Adrenal gland (tissue), 12 donors: ENCODE measurements around the gene PHOX2A. TPM values are rescaled to one million over a fixed set of nuclear protein-coding genes. Genes with fewer than 3 reads are reported as not detected.
A peak's percentile ranks its signal among the peaks of the same experiment; 100 is the strongest.

ENCODE experiments used
- DNase-seq, 7 donors: peaks; one replicate each; pipeline ENCODE4 v3.0.0-alpha.2; 2019 to 2020
- H3K27ac ChIP-seq, 5 donors: fragments of 200-600 bp; sonication (generic) in 4 of 5; 1 replicate in 3 of 5; 2 replicates in 2 of 5; pipeline versions ENCODE4 v1.5.1 to v1.8.0; 2016 to 2020; ENCODE audit warnings: mild to moderate bottlenecking in 1 of 5
- H3K27me3 ChIP-seq: fragments of 200-600 bp; 2 replicates; pipeline ENCODE4 v1.8.0; 2021
- H3K36me3 ChIP-seq, 2 donors: fragments of 200-600 bp; replicated peaks in 1 of 2; 1 replicate in 1 of 2; 2 replicates in 1 of 2; pipeline versions ENCODE4 v1.5.1 to v1.8.0; 2018 to 2022
- H3K4me1 ChIP-seq, 2 donors: fragments of 200-600 bp; replicated peaks in 1 of 2; 1 replicate in 1 of 2; 2 replicates in 1 of 2; pipeline versions ENCODE4 v1.5.1 to v1.8.0; 2018 to 2021
- H3K4me3 ChIP-seq, 4 donors: fragments of 200-600 bp; sonication (generic) in 3 of 4; one replicate each; pipeline ENCODE4 v1.5.1; 2016 to 2018
- H3K9me3 ChIP-seq, 3 donors: fragments of 200-600 bp; sonication (generic) in 1 of 3; replicated peaks in 1 of 3; 1 replicate in 2 of 3; 2 replicates in 1 of 3; pipeline versions ENCODE4 v1.5.1 to v1.8.0; 2016 to 2021
- CTCF ChIP-seq, 6 experiments: fragments of 450-650 bp in 4 of 6; fragments of 200-600 bp in 2 of 6; sonication (generic) in 1 of 6; IDR thresholded peaks; 1 replicate in 5 of 6; 2 replicates in 1 of 6; pipeline versions ENCODE4 v1.5.1 to v1.8.0; 2016 to 2021; ENCODE audit warnings: antibody characterized with exemption in 6 of 6, mild to moderate bottlenecking in 2 of 6, moderate library complexity in 1 of 6
- POLR2A ChIP-seq, 2 donors: fragments of 450-650 bp; IDR thresholded peaks; one replicate each; pipeline ENCODE4 v1.6.1; 2017; ENCODE audit warnings: antibody characterized with exemption in 2 of 2, mild to moderate bottlenecking in 2 of 2, moderate library complexity in 1 of 2
- WGBS, 4 donors: extraction: QIAGEN DNeasy Blood & Tissue Kit in 2 of 4; methylation state at CpG; one replicate each; pipeline versions ENCODE4 v1.1.5 to v1.1.7; 2013 to 2017; 5-methylcytosine and 5-hydroxymethylcytosine counted together
- intact Hi-C, 2 donors: fragments of 100-400 bp; cut with DNase I; formaldehyde crosslinking; loops; one replicate each; pipeline versions ENCODE4 v1.14.1 to v1.15.0; 2022 to 2023
- polyA plus RNA-seq, 3 donors: library from polyadenylated mRNA; stranded (reverse); fragments of 200-250 nt in 2 of 3; fragments of 350-450 nt in 1 of 3; fragmentation: Illumina TruSeq in 1 of 3; extraction: RNeasy Lipid Tissue Mini Kit (QIAGEN cat#74804) in 1 of 3; gene quantifications; one replicate each; pipeline ENCODE4 v1.2.3, GENCODE V29; 2013 to 2014
- total RNA-seq, 9 donors: library from RNA; depleted of rRNA in 4 of 9; stranded (reverse); fragments of >200 nt in 4 of 9; fragments of 120-200 nt in 1 of 9; fragmentation: NEBNext Ultra II Directional in 1 of 9; extraction: Animal tissue kit (Norgen Biotek cat#: 25700) in 1 of 9; gene quantifications; one replicate each; pipeline versions ENCODE4 v1.1.0 to v1.2.4, GENCODE V29; 2013 to 2023
- donor health status: healthy with polysubstance abuse.
- donor health status: Bipolar disorder and iron deficiency.
- donor health status: DM: yes; HTN: yes; CAD: no.
- donor health status: DM: no; HTN: no; CAD: no.
- donor health status: DM: no; HTN: no; CAD: no.
- donor health status: DM: yes; HTN: yes; CAD: no.

The PHOX2A gene
- total and polyA plus RNA-seq, 12 donors = 0.32 to 68.9 (median 12.8) TPM; not detected in 3

DNA sequence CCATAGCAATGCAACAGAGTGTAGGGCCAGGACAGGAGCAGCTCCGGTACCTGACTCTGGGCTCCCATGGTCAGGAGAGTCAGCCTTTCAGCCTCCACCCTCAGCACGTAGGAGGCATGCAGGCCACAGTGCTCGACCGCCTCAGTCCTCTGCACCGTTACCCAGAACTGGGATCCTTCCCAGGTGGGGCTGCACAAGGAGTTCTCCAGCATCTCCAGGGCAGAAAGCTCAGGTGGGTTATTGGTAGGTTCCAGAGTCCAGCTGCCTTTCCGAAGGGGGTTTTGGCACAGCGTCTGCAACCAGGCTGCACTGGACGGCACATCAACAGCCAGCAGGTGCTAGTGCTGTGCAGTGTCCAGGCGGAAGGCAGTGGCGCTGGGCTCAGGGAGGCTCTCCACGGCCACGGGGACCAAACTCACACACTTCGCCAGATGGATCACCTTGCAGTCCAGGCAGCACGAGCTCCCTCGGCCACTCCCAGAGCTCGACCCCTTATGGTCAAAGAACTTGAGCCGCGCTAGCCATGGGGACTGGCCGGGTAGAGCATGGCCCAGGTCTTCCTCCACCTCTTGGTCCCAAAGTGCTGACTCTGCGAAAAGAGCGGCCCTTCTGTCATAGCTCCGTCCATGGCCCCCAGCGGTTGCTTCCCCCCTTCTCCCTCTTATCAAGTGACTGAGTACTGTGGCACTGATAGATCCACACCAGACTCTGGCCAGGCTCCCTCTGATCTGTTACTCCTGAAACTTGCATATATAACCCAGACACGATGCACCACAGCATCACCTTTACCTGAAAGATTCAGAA lies 6.9 kb upstream of the PHOX2A start:
- intact Hi-C loops = no loop called here
- Histone ChIP-seq H3K36me3 (no peaks in the 10 kb centered on the region), H3K4me3 (no peak overlapping the region), H3K4me1 (no peaks in the 10 kb centered on the region), H3K27ac (no peak overlapping the region), H3K9me3 (no peaks in the 10 kb centered on the region), H3K27me3 (peaks cover 13% of the 10 kb centered on the region)
- WGBS, 4 donors = 86 to 93% (median 87%) methylated on average over 12 to 24 of the region's 24 CpGs
- no peak for TF ChIP-seq CTCF (IDR thresholded peaks at IDR 0.05)
- TF ChIP-seq POLR2A (IDR thresholded peaks at IDR 0.05) = no peak
- peak in 1 of 7 donors; percentile 28 for DNase-seq

DNA sequence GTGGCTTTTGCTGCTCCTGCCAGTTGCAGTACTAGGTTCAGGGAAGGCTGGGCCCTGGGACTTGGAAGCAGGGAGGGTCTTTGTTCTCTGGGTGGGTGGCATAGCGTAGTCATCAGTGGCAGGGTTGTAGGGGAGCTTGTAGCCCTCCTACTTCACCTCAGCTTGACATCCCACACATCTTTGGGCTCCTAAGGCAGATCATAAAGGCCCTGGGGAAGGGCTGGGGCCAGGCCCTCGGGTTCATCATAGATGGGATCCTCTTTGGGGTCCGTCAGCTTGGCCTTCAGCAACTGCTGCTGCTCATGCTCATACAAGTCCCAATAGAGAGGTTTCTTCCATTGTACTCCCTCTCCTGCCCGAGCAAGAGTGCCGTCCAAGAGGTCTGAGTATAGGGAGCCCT lies 6.0 kb upstream of the PHOX2A start:
- no peaks in the 10 kb centered on the region for H3K9me3 ChIP-seq

DNA sequence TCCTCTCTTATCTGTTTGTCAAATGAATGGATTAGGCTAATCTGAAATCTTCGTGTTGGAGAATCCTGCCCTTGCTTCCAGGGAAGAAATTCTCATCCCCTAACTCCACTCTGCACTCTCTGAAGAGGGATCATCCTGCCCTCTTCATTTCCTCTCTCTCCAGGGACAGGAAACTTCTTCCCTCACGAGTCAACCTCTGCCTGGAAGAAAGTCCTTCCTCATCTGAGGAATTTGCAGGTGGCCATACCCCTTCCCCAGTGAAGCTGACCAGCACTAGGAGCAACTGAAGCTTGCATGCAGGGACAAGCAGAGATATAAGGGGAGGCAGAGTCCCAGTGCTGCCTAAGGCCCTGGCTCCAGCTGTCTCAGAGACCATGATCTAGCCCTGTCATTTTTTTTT lies 3.6 kb upstream of the PHOX2A start:
- H3K4me3 ChIP-seq = no peak overlapping the region
- WGBS, 4 donors = 27 to 51% (median 39%) methylated on average over 2 of the region's 2 CpGs
- H3K36me3 ChIP-seq = no peaks in the 10 kb centered on the region
- TF ChIP-seq CTCF (IDR thresholded peaks at IDR 0.05) = no peak
- intact Hi-C loops = no loop called here
- peaks cover 8 to 10% of the 10 kb centered on the region in 2 donors for H3K4me1 ChIP-seq
- H3K27ac ChIP-seq = no peak overlapping the region
- no peaks in the 10 kb centered on the region for H3K9me3 ChIP-seq
- peaks cover 42% of the 10 kb centered on the region for H3K27me3 ChIP-seq
- DNase-seq = no peak

More for the DNA sequence above, 6.0 kb upstream of the PHOX2A start:
- 92 to 100% (median 97%) methylated on average over 2 to 5 of the region's 5 CpGs for WGBS, 4 donors
- TF ChIP-seq POLR2A (IDR thresholded peaks at IDR 0.05) = no peak
- no peak for TF ChIP-seq CTCF (IDR thresholded peaks at IDR 0.05)
- Histone ChIP-seq H3K27me3 (peaks cover 19% of the 10 kb centered on the region), H3K4me3 (no peak overlapping the region), H3K36me3 (no peaks in the 10 kb centered on the region), H3K27ac (no peak overlapping the region), H3K4me1 (no peaks in the 10 kb centered on the region)
- DNase-seq = peak in 1 of 7 donors; percentile 30
- intact Hi-C loops = no loop called here

DNA sequence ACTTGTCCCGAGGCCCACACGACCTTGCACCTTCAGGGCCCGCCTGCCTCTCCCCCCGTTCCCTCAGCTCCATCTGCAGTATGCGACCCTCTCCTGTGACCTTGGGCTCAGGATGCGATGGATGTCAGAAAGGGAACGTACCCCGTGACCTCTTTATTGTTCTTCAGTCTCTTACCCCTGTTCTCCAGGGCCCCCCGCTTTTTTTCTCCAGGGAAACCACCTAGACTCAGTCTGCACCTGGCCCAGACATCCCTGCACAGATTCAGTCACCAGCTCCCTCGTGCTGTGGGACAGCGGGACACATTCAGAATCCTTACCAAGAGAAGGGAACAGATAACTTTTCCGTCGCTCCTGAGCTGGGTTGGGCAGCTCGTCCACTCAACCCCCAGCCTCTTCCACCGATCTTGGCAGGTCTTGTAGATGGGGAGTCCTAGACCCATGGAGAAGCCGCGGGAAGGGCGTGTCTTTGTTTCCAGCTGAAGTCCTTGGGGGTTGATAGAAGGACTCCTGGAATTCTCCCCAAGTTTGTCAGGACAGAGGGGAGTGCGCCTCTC lies 1.4 kb upstream of the PHOX2A start:
- Histone ChIP-seq H3K9me3 (no peaks in the 10 kb centered on the region), H3K36me3 (no peaks in the 10 kb centered on the region), H3K4me1 (peaks cover 12 to 16% of the 10 kb centered on the region in 2 donors), H3K27me3 (peaks cover 43% of the 10 kb centered on the region), H3K4me3 (no peak overlapping the region), H3K27ac (no peak overlapping the region)
- TF ChIP-seq POLR2A (IDR thresholded peaks at IDR 0.05) = no peak
- no peak for TF ChIP-seq CTCF (IDR thresholded peaks at IDR 0.05)
- DNase-seq = peak in 1 of 7 donors; percentile 54
- WGBS, 4 donors = 18 to 22% (median 18%) methylated on average over 13 to 19 of the region's 19 CpGs
- intact Hi-C loops = no loop called here
